Central memory CD4-positive, alpha-beta T cell (primary cell): Measurements from ENCODE around the gene NAV1.
"Not testable (repeated sequence)": the region's sequence is repeated elsewhere in the genome, so short reads cannot be mapped to it uniquely, and the experiment has no call there.

Source experiments
- DNase-seq: peaks from one replicate; pipeline ENCODE4 v3.0.0; 2022

NAV1 gene

DNA sequence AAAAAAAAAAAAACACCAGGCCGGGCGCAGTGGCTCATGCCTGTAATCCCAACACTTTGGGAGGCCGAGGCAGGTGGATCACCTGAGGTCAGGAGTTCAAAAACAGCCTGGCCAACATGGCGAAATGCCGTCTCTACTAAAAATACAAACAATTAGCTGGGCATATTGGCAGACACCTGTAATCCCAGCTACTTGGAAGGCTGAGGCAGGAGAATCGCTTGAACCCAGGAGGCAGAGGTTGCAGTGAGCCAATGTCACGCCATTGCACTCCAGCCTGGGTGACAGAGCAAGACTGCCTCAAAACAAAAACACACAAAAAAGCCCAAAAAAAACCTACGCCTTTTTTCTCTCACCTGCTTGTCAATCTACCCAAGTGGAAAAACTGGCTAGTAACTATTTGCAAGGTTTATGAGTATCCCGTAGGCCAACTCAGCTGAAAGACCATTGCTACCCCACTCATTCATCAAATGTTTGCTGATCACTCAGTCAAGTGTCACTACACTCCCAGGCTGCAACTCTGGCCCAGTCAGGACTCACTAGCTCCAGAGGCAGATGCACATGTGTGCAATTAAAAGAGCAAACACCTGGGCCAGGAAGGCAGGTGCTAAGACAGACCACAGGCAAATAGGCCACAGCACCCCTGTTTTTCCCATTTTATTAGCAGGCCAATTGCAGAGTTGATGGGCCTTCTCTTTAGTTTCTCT lies 34.0 kb upstream of the NAV1 start:
- no peak for DNase-seq

- DNase-seq = no peak
Observed at GRCh38 chr1:201505503-201505890, 33.4 kb upstream of the NAV1 start.

DNA sequence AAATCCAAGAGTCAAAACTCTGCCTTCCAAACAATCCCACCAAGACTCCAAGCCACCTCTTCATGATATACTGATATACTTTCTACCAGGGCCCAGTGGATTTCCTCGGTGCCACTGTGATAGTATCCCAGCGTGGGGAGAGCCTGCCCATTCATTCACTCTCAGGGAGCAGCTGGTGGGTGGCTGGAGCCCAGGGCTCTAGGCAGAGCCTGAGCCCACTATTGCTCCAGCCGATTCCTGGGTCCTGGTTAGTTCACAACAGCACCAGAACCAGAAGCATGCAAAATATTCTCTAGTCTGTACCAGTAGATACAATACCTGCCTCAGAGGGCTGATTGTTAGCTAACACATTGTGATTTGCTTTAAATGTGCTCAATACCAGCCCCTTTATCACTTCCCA lies 32.8 kb upstream of the NAV1 start:
- DNase-seq = no peak

DNA sequence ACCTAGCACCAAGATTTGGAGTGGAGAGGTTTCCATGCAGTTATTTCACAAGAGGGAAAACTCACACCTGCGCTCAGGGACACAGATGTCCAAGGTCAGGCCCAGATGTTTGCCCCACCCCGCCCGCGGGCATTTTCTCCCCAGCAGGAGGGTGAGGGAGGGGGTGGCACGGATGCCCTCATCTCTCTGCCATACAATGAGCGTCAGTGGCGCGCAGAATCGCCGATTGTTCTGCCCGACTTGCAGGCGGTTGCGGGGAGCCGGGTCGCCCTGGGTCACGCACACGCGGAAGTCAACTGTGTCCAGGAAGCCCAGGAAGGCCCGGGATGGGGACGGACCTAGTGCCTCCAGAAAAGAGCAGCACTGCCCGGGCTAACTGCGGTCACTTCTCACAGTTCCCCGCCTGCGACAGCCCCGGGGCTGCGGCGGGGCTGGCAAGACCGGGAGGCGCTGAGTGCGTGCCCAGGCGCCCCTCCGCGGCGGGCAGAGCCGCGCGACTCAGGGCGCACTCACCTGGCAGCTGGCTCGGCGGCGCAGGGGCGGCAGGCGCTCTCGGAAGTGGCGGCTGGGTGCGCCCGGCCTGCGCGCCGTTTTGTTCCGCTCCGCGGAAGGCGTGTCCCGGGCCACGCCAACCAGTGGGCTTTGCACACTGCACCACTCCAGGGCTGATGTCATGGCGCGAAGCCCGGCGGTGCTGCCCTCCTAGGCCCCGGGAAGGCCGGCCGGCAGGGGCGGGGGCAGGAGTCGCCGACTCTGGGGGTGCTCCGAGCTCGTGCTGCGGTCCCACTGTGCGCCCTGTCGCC lies 32.2 kb upstream of the NAV1 start, which contains the start of gene CSRP1:
CSRP1 (minus strand) TSS at position 567 of the 803 bp plus-strand sequence. CDS start 10,820 bp downstream, outside the sequence.
- DNase-seq = peak; percentile 78

DNA sequence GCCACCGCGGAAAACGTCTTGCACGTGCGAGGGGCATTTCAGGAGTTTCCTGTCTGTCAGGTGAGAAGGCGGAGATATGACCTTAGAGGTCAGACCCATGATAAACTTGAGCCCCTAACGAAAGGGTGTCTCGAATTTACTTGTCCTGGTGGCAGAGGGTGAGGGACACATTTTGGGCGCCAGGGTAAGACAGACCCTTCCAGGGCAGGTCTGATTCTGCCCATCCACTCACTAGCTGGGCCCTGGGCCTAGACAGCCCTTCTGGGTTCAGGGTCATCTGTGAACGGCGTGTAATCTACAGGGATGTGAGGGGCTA lies 31.6 kb upstream of the NAV1 start:
- no peak for DNase-seq

DNA sequence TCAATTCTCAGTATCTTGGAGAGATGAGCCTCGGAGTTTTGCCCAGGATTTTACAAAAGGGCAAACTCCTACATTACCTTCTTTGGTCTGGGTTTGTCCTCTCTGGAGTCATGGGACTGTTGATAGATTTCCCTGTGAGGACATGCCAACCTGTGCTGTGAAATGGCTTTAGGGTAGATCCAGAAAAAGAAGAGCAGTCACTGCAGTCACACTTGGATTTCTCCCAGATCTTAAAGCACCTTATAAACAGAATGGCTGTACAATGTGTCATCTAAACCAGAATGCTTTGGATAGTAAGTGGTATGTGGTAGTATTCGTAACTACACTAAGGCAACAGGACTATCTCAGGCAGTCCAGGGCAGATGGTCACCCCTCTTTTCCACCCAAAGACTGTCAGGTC lies 30.1 kb upstream of the NAV1 start:
- DNase-seq = no peak

DNA sequence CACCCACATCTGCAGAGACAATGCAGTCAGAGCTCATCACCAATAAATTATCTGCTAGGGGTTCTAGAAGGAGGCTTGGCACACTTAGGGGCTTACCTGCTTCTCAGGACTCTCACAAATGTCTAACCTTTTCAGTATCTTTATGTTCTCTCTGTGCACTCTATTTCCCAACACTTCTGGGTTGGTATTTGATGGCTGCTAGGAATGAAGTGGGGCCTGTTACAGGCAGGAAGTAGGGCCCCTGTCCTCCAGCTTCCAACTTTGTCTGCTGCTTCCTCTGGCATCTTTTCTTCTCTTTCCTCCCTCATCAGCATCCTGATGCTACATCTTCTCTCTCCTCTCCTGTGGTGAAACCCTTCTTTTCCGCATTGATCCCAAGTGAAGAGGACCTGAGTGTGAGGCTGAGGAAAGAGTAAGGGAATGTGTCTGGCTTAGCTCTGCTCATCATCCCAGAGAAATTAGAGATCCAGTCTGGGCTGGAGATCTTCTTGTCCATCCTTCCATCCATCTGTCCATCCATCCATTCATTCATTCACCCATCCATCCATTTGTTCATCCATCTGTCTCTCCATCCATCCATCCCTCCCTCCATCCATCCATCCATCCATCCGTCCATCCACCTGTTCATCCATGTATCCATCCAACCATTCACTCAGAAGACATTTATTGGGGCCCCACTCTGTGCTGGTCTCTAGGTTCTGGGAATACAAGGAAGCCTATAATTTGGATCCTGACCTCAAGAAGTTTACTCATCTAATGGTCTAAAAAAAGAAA lies 29.1 kb upstream of the NAV1 start:
- no peak for DNase-seq

GRCh38 chr1:201510734-201511133 lies 28.2 kb upstream of the NAV1 start:
- DNase-seq = no peak

- no peak for DNase-seq
Observed at GRCh38 chr1:201511396-201511940, 27.5 kb upstream of the NAV1 start.

DNA sequence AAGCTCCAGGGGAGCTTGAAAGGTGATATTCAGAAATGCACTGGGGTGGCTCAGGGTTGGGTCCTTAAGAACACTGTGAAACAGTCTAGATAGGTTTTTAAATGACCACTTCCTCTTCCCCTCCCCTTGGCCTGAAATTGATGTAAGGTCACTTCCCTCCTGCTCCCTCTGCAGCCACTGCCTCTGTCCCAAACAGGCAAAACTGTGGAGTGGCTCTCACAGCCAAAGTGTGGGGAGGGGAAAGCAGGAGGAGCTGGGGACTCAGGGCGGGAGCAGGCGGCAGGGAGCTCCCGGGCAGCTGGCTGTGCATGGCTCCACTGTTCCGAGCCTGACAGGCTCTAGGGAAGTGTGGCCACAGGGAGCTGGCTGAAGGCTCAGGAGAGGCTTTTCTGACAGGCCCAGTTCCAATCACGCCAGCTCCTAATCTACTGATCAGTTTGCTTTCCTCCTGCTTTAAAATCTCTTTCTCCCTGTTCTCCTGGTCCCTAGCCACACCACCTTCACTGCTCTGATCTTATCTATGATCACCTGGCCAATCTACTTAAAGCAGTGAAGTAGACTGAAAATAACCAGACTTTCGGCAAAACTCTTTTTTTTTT lies 26.9 kb upstream of the NAV1 start:
- DNase-seq = no peak

DNA sequence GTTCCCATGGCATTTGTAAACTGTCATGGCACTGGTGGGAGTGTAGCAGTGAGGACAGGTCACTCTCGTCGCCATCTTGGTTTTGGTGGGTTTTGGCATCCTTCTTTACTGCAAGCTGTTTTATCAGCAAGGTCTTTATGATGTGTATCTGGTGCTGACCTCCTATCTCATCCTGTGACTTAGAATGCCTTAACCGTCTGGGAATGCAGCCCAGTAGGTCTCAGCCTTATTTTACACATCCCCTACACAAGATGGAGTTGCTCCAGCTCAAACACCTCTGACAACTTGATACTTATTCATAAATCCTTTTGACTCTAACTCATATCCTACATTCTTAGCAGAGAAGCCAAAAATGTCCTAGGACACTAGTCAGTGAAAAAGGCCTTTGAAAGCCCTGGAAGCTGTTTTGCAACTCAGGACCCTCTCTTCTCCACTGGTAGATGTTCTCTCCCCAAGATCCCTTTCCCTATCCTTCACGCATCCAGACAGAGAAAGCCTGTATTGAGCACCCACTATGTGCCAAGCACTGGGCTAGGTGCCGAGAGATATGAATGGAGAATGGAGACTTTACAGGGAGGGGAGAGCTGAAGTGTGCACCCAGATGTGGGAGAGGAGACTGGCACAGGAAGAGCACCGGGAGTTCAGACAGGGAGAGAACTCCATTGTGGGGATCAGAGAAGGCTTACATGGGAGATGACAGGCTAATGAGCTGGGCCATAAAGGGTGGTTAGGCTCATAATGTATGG lies 25.3 kb upstream of the NAV1 start:
- no peak for DNase-seq

DNA sequence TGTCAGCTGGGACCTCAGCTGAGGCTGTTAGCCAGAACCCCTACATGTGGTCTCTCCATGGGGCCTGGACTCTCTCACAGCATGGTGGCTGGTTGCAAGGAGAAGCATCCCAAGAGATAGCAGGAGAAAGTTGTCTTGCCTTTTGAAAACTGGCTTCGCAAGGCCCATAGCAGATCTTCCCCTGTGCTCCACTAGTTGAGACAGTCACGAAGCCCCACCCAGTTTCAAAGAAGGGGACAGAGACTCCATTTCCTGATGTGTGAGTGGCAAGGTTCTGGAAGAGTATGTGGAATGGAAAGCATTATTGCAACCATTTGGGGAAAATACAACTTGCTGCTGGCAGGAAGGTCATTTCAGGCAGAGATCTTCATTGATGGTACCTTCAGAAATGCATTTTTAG lies 24.5 kb upstream of the NAV1 start:
- DNase-seq = no peak

- no peak for DNase-seq
Observed at GRCh38 chr1:201515062-201515750, 23.7 kb upstream of the NAV1 start.

- no peak for DNase-seq
Observed at GRCh38 chr1:201515895-201516294, 23.0 kb upstream of the NAV1 start.

- no peak for DNase-seq
Observed at GRCh38 chr1:201516511-201517127, 22.3 kb upstream of the NAV1 start.

- DNase-seq = no peak
Observed at GRCh38 chr1:201517631-201518030, 21.3 kb upstream of the NAV1 start.

DNA sequence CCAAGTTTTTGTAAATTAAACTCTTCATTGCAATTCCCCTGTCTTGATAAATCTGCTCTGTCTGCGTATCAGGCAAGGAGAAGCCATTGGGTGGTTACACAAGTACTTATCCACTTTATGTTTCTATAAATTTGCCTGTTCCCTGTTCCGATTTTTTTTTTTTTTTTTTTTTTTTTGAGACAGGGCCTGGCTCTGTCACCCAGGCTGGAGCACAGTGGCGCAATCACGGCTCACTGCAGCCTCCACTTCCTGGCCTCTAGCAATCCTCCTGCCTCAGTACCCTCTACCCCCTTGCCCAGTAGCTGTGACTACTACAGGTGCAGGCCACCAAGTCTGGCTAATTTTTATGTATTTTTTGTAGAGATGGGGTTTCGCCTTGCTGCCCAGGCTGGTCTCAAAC lies 20.9 kb upstream of the NAV1 start:
- no peak for DNase-seq

DNA sequence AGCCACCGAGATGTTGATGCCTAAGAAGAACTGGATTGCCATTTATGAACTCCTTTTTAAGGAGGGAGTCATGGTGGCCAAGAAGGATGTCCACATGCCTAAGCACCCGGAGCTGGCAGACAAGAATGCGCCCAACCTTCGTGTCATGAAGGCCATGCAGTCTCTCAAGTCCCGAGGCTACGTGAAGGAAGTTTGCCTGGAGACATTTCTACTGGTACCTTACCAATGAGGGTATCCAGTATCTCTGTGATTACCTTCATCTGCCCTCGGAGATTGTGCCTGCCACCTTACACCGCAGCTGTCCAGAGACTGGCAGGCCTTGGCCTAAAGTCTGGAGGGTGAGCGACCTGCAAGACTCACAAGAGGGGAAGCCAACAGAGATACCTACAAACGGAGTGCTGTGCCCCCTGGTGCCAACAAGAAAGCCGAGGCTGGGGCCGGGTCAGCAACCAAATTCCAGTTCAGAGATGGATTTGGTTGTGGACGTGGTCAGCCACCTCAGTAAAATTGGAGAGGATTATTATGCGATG lies 18.8 kb upstream of the NAV1 start:
- not testable (repeated sequence) for DNase-seq

DNA sequence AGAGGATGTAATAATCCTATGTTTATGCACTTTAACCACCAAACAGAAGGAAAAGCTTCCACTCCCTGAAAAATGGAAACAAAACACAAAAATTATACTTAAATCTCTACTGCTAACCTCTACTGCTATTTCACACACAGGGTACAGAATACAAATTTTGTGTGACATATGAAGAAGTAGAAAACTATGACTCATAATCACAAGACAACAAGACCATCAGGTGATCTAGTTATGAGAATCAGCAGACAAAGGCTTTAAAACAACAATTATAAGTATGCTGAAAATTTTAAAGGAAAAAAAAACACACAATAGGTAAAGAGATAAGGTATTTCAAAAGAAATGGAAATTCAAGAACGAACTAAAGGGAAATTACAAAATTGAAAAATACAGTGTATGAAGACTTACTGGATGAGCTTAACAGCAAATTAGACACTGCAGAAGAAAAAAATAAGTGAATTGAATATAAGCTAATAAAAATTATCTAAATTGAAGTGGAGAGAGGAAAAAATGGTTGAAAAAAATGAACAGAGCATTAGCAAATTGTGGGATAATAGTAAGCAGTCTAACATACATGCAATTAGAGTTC lies 13.6 kb upstream of the NAV1 start:
- DNase-seq = no peak

- no peak for DNase-seq
Observed at GRCh38 chr1:201527879-201528278, 11.0 kb upstream of the NAV1 start.
